ENCODE measurements around the gene SFTA2.

DNA sequence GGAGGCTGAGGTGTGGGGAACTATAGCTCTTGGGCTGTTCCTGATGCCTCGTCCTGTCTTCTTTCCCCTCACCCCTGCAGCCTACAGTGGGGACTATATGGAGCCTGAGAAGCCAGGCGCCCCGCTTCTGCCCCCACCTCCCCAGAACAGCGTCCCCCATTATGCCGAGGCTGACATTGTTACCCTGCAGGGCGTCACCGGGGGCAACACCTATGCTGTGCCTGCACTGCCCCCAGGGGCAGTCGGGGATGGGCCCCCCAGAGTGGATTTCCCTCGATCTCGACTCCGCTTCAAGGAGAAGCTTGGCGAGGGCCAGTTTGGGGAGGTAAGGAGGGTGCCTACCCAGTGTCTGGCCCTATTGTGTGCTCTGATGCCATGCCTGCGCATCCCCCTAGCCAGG, 35.4 kb downstream of the SFTA2 start:
- TF ChIP-seq, protein P1, sequence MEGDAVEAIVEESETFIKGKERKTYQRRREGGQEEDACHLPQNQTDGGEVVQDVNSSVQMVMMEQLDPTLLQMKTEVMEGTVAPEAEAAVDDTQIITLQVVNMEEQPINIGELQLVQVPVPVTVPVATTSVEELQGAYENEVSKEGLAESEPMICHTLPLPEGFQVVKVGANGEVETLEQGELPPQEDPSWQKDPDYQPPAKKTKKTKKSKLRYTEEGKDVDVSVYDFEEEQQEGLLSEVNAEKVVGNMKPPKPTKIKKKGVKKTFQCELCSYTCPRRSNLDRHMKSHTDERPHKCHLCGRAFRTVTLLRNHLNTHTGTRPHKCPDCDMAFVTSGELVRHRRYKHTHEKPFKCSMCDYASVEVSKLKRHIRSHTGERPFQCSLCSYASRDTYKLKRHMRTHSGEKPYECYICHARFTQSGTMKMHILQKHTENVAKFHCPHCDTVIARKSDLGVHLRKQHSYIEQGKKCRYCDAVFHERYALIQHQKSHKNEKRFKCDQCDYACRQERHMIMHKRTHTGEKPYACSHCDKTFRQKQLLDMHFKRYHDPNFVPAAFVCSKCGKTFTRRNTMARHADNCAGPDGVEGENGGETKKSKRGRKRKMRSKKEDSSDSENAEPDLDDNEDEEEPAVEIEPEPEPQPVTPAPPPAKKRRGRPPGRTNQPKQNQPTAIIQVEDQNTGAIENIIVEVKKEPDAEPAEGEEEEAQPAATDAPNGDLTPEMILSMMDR (IDR thresholded peaks at IDR 0.05), result no peak
- no peak for TF ChIP-seq POLR2A (IDR thresholded peaks at IDR 0.05)

Data from uterus (tissue), 2 donors.